Activated T-cell treated with anti-CD3 and anti-CD28 coated beads, Interleukin-2, amount 50 U/mL, for 48 hours (primary cell): ENCODE data around the gene VAMP7.
"Not testable (repeated sequence)": the region's sequence is repeated elsewhere in the genome, so short reads cannot be mapped to it uniquely, and the experiment has no call there.

Experiments
- DNase-seq, 2 experiments: peaks; one replicate each; pipeline ENCODE4 v3.0.0-alpha.2; 2020

Gene VAMP7

GRCh38 chrX:155923200-155923599 lies 42.1 kb downstream of the VAMP7 start:
- DNase-seq, result no peak

DNA sequence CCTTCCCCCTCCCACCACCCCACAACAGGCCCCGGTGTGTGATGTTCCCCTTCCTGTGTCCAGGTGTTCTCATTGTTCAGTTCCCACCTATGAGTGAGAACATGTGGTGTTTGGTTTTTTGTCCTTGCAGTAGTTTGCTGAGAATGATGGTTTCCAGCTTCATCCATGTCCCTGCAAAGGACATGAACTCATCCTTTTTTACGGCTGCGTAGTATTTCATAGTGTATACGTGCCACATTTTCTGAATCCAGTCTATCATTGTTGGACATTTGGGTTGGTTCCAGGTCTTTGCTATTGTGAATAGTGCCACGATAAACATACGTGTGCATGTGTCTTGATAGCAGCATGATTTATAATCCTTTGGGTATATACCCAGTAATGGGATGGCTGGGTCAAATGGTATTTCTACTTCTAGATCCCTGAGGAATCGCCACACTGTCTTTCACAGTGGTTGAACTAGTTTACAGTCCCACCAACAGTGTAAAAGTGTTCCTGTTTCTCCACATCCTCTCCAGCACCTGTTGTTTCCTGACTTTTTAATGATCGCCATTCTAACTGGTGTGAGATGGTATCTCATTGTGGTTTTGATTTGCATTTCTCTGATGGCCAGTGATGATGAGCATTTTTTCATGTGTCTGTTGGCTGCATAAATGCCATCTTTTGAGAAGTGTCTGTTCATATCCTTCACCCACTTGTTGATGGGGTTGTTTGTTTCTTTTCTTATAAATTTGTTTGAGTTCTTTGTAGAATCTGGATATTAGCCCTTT lies 49.9 kb downstream of the VAMP7 start:
- not testable (repeated sequence) for DNase-seq

GRCh38 chrX:155938132-155938531 lies 57.0 kb downstream of the VAMP7 start:
- no peak for DNase-seq

GRCh38 chrX:155949098-155949497 lies 68.0 kb downstream of the VAMP7 start:
- DNase-seq, result no peak

GRCh38 chrX:155951237-155951789 lies 70.2 kb downstream of the VAMP7 start:
- DNase-seq, result no peak

DNA sequence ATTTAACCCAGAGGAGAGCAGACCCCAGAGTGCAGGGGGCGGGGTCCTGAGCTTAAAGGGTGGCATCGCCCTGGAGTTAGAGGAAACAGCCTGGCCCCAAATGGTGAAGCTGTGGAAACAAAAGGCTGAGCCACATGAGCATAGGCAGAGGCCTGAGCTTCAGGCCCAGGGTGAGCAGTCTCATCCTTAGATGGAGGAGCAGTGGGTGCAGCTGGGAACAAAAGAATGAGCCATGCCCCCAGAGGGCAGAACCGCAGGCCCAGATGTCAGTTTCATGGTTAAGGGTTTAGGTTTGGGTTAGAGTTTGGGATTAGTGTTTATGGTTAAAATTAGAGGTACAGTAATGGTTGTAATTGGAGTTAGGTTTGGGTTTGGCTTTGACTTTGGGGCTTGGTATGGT lies 71.9 kb downstream of the VAMP7 start:
- no peak for DNase-seq

DNA sequence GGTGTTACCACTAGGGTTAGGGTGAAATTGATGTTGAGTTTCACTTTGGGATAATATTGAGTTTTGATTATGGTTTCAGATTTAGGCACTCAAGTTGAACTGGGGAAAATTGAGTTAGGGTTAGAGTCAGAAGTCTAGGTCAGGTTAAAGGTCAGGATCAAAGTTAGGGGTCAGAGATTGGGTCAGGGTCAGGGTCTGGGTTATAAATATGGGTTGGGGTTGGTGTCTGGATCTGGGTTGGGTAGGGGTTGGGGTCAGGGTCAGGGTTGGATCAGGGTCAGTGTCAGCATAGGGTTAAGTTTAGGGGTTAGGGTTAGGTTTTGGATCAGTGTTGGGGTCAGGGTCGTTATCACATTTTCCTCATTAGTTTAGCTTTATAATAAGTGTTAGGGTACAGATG lies 73.6 kb downstream of the VAMP7 start:
- DNase-seq, result no peak

DNA sequence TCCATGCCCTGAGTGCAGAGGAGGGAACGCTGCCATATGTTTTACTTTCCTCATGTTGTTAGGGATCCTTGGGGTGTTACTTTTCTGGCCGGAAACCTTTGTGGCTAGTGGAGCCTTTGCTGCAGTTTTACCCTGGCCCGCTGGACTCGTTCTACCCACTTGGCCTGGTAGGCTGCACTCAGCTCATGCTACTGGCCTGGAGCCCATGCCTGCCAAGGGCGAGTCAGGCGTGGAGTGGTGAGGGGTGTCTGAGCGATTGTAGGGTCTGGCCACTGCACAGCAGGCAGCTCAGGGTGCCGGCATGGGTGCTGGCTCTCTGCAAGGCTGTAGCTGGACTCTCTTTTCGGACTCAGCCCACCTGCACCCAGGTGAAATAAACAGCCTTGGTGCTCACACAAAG lies 75.0 kb downstream of the VAMP7 start:
- no peak for DNase-seq

- DNase-seq, result no peak
Measured at GRCh38 chrX:155956649-155957048, 75.5 kb downstream of the VAMP7 start.

- DNase-seq, result no peak
Measured at GRCh38 chrX:155957843-155958242, 76.7 kb downstream of the VAMP7 start.

DNA sequence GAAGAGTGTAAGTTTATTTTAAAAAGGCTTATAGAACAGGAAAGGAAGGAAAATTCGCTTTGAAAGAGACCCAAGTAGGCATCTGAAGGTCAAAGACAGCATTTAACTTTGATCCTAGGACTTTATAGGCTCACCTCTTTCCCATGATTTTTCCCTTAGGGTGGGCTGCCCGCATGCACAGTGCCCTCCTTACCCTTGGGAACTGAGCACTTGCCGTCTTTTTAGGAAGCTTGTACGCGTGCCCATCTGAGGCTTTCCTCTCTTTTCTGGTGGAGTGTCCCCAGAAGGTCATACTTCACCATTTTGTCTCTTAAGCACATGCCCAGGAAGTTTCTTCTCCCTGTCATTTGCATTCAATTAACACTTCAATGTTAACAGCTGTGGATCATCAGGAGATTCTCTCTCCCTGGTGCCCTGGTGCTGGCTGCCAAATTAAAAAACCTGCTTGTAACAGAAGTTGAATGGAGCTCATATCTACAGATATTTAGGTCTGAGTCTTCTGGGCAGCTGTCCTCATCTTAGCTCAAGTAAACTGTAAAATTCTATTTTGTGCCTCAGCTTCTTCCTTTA lies 78.0 kb downstream of the VAMP7 start:
- DNase-seq, result no peak

DNA sequence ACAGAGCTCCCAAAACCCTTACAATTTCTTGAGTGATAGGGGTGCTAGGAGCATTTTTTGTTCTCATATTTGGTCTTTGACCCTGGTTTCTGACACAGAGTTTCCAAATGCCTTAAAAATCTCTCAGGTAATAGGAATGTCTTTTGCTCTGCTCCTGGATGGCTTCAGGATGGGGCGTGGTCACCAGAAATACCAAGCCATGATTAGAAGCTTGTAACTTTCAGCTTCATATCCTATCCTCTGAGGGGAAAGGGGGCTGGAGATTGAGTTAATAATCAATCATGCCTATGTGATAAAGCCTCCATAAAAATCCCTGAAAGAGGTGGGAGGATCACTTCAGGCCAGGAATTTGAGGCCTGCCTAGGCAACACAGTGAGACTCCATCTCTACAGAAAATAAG lies 81.8 kb downstream of the VAMP7 start:
- no peak for DNase-seq

- DNase-seq, result peak; percentile 22 to 40
Measured at GRCh38 chrX:155966876-155967275, 85.7 kb downstream of the VAMP7 start.

- no peak for DNase-seq
Measured at GRCh38 chrX:155967653-155968325, 86.6 kb downstream of the VAMP7 start.

DNA sequence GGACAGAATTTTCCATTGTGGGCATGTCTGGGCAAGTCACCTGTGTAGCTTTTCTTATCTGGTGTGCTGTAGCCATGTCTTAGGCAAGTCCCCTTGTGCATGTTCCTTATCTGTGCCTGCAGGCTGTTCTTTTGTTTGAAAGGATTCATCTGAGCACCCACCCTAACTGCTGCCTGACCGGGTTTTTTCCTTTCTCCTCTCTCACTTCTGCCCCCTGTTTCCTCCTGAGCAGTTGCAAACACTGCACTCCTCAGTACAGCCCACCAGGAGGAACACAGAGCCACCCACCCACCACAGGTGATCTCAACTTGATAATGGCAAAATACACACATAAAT lies 87.1 kb downstream of the VAMP7 start:
- no peak for DNase-seq

DNA sequence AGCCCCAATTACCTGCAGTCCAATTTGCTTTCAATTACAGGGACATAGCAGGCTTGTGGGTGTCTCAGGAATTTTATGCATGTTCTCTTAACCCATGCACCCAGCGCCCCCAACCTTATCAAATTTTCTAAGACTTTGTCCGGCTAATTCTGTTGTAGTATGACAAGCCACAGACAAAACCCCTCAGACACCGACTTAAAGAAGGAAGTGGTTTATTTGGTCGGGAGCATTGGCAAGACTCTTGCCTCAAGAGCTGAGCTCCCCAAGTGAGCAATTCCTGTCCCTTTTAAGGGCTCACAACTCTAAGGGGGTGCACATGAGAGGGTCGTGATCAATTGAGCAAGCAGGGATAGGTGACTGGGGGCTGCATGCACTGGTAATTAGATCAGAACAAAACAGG lies 87.6 kb downstream of the VAMP7 start:
- no peak for DNase-seq

GRCh38 chrX:155971658-155972057 lies 90.5 kb downstream of the VAMP7 start:
- DNase-seq, result not testable (repeated sequence)

DNA sequence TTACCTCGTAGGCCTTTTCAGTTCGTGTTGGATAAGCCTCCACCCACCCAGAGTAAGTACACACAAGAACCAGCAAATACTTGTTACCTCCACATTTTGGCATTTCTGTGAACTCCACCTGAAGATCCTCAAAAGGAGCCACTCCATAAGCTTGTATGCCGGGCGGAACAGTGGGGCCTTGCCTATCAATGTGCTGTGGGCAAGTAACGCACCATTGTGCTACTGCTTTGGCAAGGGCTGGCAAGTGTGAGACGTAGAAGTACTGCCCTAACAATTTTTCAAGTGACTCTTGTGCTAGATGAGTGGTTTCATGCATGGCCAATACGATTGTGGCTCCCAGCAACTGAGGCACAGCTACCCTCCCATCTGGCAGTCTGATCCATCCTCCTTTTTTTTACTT lies 91.1 kb downstream of the VAMP7 start:
- not testable (repeated sequence) for DNase-seq

DNA sequence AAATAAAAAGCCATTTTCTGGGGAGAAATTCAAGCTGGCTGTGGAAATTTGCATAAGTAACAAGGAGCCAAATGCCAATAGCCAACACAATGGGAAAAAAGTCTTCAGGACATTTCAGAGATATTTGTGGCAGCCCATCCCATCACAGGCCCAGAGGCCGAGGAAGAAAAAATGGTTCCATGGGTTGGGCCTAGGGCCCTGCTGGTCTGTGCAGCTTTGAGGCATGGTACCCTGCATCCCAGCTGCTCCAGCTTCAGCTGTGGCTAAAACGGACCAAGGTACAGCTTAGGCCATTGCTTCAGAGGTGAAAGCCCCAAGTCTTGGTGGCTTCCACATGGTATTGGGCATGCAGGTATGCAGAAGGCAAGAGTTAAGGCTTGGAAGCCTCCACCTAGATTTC lies 102.2 kb downstream of the VAMP7 start:
- DNase-seq, result no peak

DNA sequence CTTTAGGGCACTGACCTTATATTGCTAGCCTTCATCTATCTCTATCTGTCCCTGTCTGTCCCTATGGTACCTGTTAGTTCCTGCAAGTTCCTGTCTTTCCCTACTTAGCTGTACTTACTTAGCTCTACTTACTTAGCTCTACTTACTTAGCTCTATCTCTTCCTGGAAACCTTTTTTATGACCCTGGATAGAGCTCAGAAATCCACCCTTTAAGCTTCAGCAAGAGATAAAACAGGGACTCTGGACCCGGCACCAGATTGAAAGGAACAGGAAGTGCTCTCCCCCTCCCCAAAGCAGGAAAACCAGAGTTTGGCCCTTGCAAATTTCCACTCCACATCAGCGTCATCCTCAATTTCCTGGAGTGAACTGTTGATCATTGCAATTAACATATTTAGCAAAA lies 104.1 kb downstream of the VAMP7 start:
- DNase-seq, result no peak

- DNase-seq, result not testable (repeated sequence)
Measured at GRCh38 chrX:155986995-155987394, 105.8 kb downstream of the VAMP7 start.

GRCh38 chrX:155988859-155989258 lies 107.7 kb downstream of the VAMP7 start:
- no peak for DNase-seq
